MM.1S (cell line): ENCODE results near the gene TWF2.

Source experiments
- EZH2 ChIP-seq: fragments of 300-600 bp; sonication (generic); optimal IDR thresholded peaks from 2 replicates; pipeline ENCODE3; 2017; ENCODE audit warnings: low read depth, mild to moderate bottlenecking, antibody characterized with exemption, low read length, mixed read lengths
- EZH2phosphoT487 ChIP-seq: fragments of 300-600 bp; sonication (generic); IDR thresholded peaks from 2 replicates; pipeline ENCODE4 v1.6.1; 2018; ENCODE audit warnings: antibody characterized with exemption, low read length
- TF ChIP-seq, protein P1 (sequence below): fragments of 300-600 bp; sonication (generic); IDR thresholded peaks from 2 replicates; pipeline ENCODE4 v1.5.1; 2016; ENCODE audit warnings: antibody characterized with exemption, low read length, mixed read lengths

DNA sequence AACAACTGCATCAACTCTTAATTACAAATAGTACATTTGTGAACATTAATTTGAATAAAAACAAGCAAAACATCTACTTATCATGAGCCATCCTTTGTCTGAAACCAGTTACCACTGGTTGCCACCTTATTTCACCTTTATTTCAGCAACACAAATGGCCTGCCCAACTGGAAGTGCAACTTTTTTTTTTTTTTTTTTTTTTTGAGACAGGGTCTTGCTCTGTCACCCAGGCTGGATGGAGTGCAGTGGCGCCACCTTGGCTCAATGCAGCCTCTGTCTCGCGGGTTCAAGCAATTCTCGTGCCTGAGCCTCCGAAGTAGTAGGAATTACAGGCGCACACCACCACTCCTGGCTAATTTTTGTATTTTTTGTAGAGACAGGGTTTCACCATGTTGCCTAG lies 26.4 kb upstream of the TWF2 start:
- TF ChIP-seq, protein P1, sequence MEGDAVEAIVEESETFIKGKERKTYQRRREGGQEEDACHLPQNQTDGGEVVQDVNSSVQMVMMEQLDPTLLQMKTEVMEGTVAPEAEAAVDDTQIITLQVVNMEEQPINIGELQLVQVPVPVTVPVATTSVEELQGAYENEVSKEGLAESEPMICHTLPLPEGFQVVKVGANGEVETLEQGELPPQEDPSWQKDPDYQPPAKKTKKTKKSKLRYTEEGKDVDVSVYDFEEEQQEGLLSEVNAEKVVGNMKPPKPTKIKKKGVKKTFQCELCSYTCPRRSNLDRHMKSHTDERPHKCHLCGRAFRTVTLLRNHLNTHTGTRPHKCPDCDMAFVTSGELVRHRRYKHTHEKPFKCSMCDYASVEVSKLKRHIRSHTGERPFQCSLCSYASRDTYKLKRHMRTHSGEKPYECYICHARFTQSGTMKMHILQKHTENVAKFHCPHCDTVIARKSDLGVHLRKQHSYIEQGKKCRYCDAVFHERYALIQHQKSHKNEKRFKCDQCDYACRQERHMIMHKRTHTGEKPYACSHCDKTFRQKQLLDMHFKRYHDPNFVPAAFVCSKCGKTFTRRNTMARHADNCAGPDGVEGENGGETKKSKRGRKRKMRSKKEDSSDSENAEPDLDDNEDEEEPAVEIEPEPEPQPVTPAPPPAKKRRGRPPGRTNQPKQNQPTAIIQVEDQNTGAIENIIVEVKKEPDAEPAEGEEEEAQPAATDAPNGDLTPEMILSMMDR: no peak
- TF ChIP-seq EZH2 (no peak), EZH2phosphoT487 (no peak)
